IPS-20b (cell line): ENCODE data around the gene MTHFSD.
A peak's percentile ranks its signal among the peaks of the same experiment; 100 is the strongest.

ENCODE experiments used
- H3K27ac ChIP-seq: one replicate; pipeline ENCODE4 v1.5.1; 2013; ENCODE audit warnings: low read length
- H3K27me3 ChIP-seq: 2 replicates; pipeline ENCODE4 v1.6.1; 2013; ENCODE audit warnings: mild to moderate bottlenecking, low read length, inconsistent platforms; ENCODE audit not compliant: insufficient read depth
- H3K36me3 ChIP-seq: 2 replicates; pipeline ENCODE4 v1.6.1; 2013; ENCODE audit warnings: low read depth, mild to moderate bottlenecking, inconsistent platforms, low read length, moderate library complexity; ENCODE audit not compliant: insufficient read depth
- H3K4me1 ChIP-seq: 2 replicates; pipeline ENCODE4 v1.6.1; 2013; ENCODE audit warnings: mild to moderate bottlenecking, control low read depth, inconsistent platforms, low read length, moderate library complexity; ENCODE audit not compliant: insufficient read depth
- H3K4me3 ChIP-seq: 2 replicates; pipeline ENCODE4 v1.5.1; 2013; ENCODE audit warnings: mild to moderate bottlenecking, low read length, inconsistent platforms
- H3K9ac ChIP-seq: 2 replicates; pipeline ENCODE4 v1.6.1; 2013; ENCODE audit warnings: low read depth, mild to moderate bottlenecking, inconsistent platforms, low read length, moderate library complexity
- H3K9me3 ChIP-seq: 2 replicates; pipeline ENCODE4 v1.6.1; 2013; ENCODE audit warnings: mild to moderate bottlenecking, low read depth, low read length, inconsistent platforms; ENCODE audit not compliant: insufficient read depth

The MTHFSD gene

GRCh38 chr16:86555704-86556075 lies 655 bp upstream of the MTHFSD start:
- peak overlapping the region; percentile 95 for H3K4me3 ChIP-seq
- 0 out of 2 replicates have a peak, but pooled peaks cover 8% of the 10 kb centered on the region for H3K36me3 ChIP-seq
- no peak overlapping the region for H3K27ac ChIP-seq

GRCh38 chr16:86554599-86554916 lies 477 bp downstream of the MTHFSD start:
- Histone ChIP-seq H3K9me3 (no peaks in the 10 kb centered on the region), H3K4me1 (peaks cover 2% of the 10 kb centered on the region; the same call in 1 of the 2 replicates), H3K36me3 (0 out of 2 replicates have a peak, but pooled peaks cover 8% of the 10 kb centered on the region), H3K9ac (peak overlapping the region; percentile 95), H3K27ac (peak overlapping the region; percentile 61), H3K4me3 (peak overlapping the region; percentile 95), H3K27me3 (0 out of 2 replicates have a peak, but pooled peaks cover 8% of the 10 kb centered on the region)

More at GRCh38 chr16:86555704-86556075, 655 bp upstream of the MTHFSD start:
- Histone ChIP-seq H3K27me3 (0 out of 2 replicates have a peak, but pooled peaks cover 8% of the 10 kb centered on the region), H3K4me1 (peaks cover 2% of the 10 kb centered on the region; the same call in 1 of the 2 replicates), H3K9ac (peak overlapping the region; percentile 95), H3K9me3 (no peaks in the 10 kb centered on the region)

- H3K36me3 ChIP-seq = 0 out of 2 replicates have a peak, but pooled peaks cover 8% of the 10 kb centered on the region
- H3K27me3 ChIP-seq = 0 out of 2 replicates have a peak, but pooled peaks cover 8% of the 10 kb centered on the region
- no peak overlapping the region for H3K27ac ChIP-seq
- H3K9me3 ChIP-seq = no peaks in the 10 kb centered on the region
- peaks cover 2% of the 10 kb centered on the region; the same call in 1 of the 2 replicates for H3K4me1 ChIP-seq
- no peak overlapping the region for H3K9ac ChIP-seq
- no peak overlapping the region for H3K4me3 ChIP-seq
These were observed 1.7 kb downstream of the MTHFSD start for GRCh38 chr16:86553356-86553755.

GRCh38 chr16:86550281-86550680 lies 4.8 kb downstream of the MTHFSD start:
- Histone ChIP-seq H3K9me3 (no peaks in the 10 kb centered on the region), H3K36me3 (peaks cover 19% of the 10 kb centered on the region; the same call in 1 of the 2 replicates), H3K4me1 (peaks cover 2% of the 10 kb centered on the region; the same call in 1 of the 2 replicates), H3K27ac (no peak overlapping the region), H3K4me3 (no peak overlapping the region), H3K9ac (no peak overlapping the region), H3K27me3 (no peaks in the 10 kb centered on the region)

GRCh38 chr16:86549893-86550190 lies 5.2 kb downstream of the MTHFSD start:
- Histone ChIP-seq H3K9ac (no peak overlapping the region), H3K36me3 (peaks cover 19% of the 10 kb centered on the region; the same call in 1 of the 2 replicates), H3K9me3 (no peaks in the 10 kb centered on the region), H3K27ac (no peak overlapping the region), H3K4me1 (peaks cover 2% of the 10 kb centered on the region; the same call in 1 of the 2 replicates), H3K27me3 (no peaks in the 10 kb centered on the region), H3K4me3 (no peak overlapping the region)

GRCh38 chr16:86549076-86549892 lies 5.8 kb downstream of the MTHFSD start:
- H3K4me1 ChIP-seq = peaks cover under 1% of the 10 kb centered on the region; the same call in 1 of the 2 replicates
- H3K9ac ChIP-seq = no peak overlapping the region
- H3K36me3 ChIP-seq = peaks cover 19% of the 10 kb centered on the region; the same call in 1 of the 2 replicates
- H3K9me3 ChIP-seq = no peaks in the 10 kb centered on the region
- H3K27ac ChIP-seq = no peak overlapping the region
- no peak overlapping the region for H3K4me3 ChIP-seq
- H3K27me3 ChIP-seq = no peaks in the 10 kb centered on the region

GRCh38 chr16:86547286-86547685 lies 7.7 kb downstream of the MTHFSD start:
- peaks cover 19% of the 10 kb centered on the region; the same call in 1 of the 2 replicates for H3K36me3 ChIP-seq
- H3K27ac ChIP-seq = no peak overlapping the region
- no peaks in the 10 kb centered on the region for H3K27me3 ChIP-seq
- H3K9me3 ChIP-seq = no peaks in the 10 kb centered on the region
- H3K9ac ChIP-seq = no peak overlapping the region
- no peaks in the 10 kb centered on the region for H3K4me1 ChIP-seq
- no peak overlapping the region for H3K4me3 ChIP-seq

GRCh38 chr16:86546638-86547013 lies 8.4 kb downstream of the MTHFSD start:
- Histone ChIP-seq H3K4me3 (no peak overlapping the region), H3K9me3 (no peaks in the 10 kb centered on the region), H3K4me1 (no peaks in the 10 kb centered on the region), H3K36me3 (peaks cover 16% of the 10 kb centered on the region; the same call in 1 of the 2 replicates), H3K27ac (no peak overlapping the region), H3K9ac (no peak overlapping the region), H3K27me3 (no peaks in the 10 kb centered on the region)

GRCh38 chr16:86545954-86546637 lies 8.9 kb downstream of the MTHFSD start:
- H3K4me3 ChIP-seq = no peak overlapping the region
- no peaks in the 10 kb centered on the region for H3K4me1 ChIP-seq
- no peaks in the 10 kb centered on the region for H3K9me3 ChIP-seq
- H3K36me3 ChIP-seq = peaks cover 11% of the 10 kb centered on the region; the same call in 1 of the 2 replicates
- no peaks in the 10 kb centered on the region for H3K27me3 ChIP-seq
- no peak overlapping the region for H3K9ac ChIP-seq
- H3K27ac ChIP-seq = no peak overlapping the region

GRCh38 chr16:86545481-86545880 lies 9.6 kb downstream of the MTHFSD start:
- no peak overlapping the region for H3K27ac ChIP-seq
- H3K9ac ChIP-seq = no peak overlapping the region
- H3K9me3 ChIP-seq = no peaks in the 10 kb centered on the region
- no peaks in the 10 kb centered on the region for H3K4me1 ChIP-seq
- H3K27me3 ChIP-seq = no peaks in the 10 kb centered on the region
- peaks cover 11% of the 10 kb centered on the region; the same call in 1 of the 2 replicates for H3K36me3 ChIP-seq
- H3K4me3 ChIP-seq = no peak overlapping the region

- Histone ChIP-seq H3K27me3 (no peaks in the 10 kb centered on the region), H3K4me1 (no peaks in the 10 kb centered on the region), H3K36me3 (peaks cover 24% of the 10 kb centered on the region), H3K4me3 (no peak overlapping the region), H3K9ac (no peak overlapping the region), H3K27ac (no peak overlapping the region), H3K9me3 (no peaks in the 10 kb centered on the region)
These were observed 12.0 kb downstream of the MTHFSD start for GRCh38 chr16:86542756-86543750.
